ENCODE measurements around the gene RARA.

- TF ChIP-seq CTCF (conservative IDR thresholded peaks at IDR 0.05; ENCODE audit: low read depth, low read length) = no peak
- TF ChIP-seq EZH2 (IDR thresholded peaks at IDR 0.05; ENCODE audit: borderline replicate concordance, low read depth, low read length, poor library complexity, severe bottlenecking) = no peak
Measured at GRCh38 chr17:40366076-40366860, 57.3 kb downstream of the RARA start.

All from A673 (cell line).